Activated CD8-positive, alpha-beta memory T cell treated with anti-CD3 and anti-CD28 coated beads, Interleukin-2, amount 10 ng/mL, durations not matched to agents 7 days and 5 days (primary cell): Measurements from ENCODE around the gene GLIS2. TPM values are rescaled to one million over a fixed set of nuclear protein-coding genes. Genes with fewer than 3 reads are reported as not detected.

Source experiments
- ATAC-seq: fragments of 150-1000 bp; cut with Tn5 transposase; one replicate; pipeline ENCODE4 v1.10.0; 2021; ENCODE audit warnings: moderate library complexity
- CTCF ChIA-PET: fragments of 350-600 bp; sonication (Branson Sonifier 250); formaldehyde crosslinking; loops from one replicate; lab custom pipeline; 2021; ENCODE audit warnings: antibody characterized with exemption; lab: Charles Lee
- DNase-seq: peaks from one replicate; pipeline ENCODE4 v3.0.0-alpha.2; 2020
- H3K27ac Mint-ChIP-seq: one replicate; pipeline ENCODE4 v1.8.0; 2021; ENCODE audit warnings: mild to moderate bottlenecking, mixed read lengths
- H3K27me3 Mint-ChIP-seq: one replicate; pipeline ENCODE4 v1.8.0; 2021; ENCODE audit warnings: mixed read lengths
- H3K36me3 Mint-ChIP-seq: one replicate; pipeline ENCODE4 v1.8.0; 2021; ENCODE audit warnings: mild to moderate bottlenecking, mixed read lengths
- H3K4me1 Mint-ChIP-seq: one replicate; pipeline ENCODE4 v1.8.0; 2021; ENCODE audit warnings: mixed read lengths
- H3K4me3 Mint-ChIP-seq: one replicate; pipeline ENCODE4 v1.8.0; 2021; ENCODE audit warnings: mild to moderate bottlenecking, moderate library complexity, mixed read lengths
- H3K9me3 Mint-ChIP-seq: one replicate; pipeline ENCODE4 v1.8.0; 2022; ENCODE audit warnings: low read depth, mixed read lengths
- total RNA-seq, 2 experiments: library from RNA; stranded (reverse); gene quantifications; one replicate each; pipeline ENCODE4 v1.2.3, GENCODE V29; 2021

The GLIS2 gene
- total RNA-seq, 2 experiments from 2014 or later: 0.55 to 0.63 TPM

GRCh38 chr16:4303973-4304372 lies 11.9 kb upstream of the GLIS2 start:
- CTCF ChIA-PET: interaction anchor here (1.3 to 3.7 kb wide), 3 partner anchors 15 to 50 kb away, joined by 4 to 18 read pairs (median 13); partner anchors contain the start of gene TFAP4
- peaks cover 10% of the 10 kb centered on the region for H3K36me3 Mint-ChIP-seq
- no peak overlapping the region for H3K4me3 Mint-ChIP-seq
- peaks cover 18% of the 10 kb centered on the region for H3K4me1 Mint-ChIP-seq
- ATAC-seq (no peak), DNase-seq (no peak)
- no peaks in the 10 kb centered on the region for H3K9me3 Mint-ChIP-seq
- H3K27me3 Mint-ChIP-seq: no peaks in the 10 kb centered on the region
- no peak overlapping the region for H3K27ac Mint-ChIP-seq

DNA sequence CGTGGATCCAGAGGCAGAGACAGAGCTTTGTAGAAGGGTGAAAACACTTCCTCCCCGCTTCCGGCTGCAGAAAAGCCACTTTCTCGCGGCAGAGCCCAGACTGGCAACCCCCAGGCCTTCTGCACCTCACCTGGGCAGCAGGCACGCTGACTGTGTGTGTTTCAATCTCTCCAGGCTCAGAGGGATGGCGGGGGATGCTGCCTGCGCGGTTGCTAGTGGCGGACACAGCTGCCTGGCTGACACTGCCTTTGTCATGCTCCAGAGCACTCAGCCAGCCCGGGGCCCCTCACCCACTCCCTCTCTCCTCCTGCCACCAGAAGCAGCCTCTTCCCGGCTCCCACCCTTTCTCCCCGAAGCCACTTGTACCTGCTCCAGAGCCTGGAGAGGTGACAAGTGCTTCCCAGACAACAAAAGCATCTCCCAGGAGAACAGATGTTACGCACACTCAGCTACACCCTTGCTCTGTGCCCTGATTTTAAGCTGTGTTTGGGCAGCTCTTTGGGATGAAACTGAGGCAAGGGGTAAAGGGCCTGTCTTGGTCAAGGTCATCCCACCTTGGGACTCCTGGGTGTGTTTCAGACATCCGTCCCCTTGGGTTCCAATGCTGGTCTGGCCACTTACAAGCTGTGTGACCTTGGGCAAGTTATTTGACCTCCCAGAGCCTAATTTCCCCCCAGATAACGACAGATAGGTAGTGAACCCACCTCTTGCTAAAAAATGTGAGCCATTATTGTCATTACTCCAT lies 9.2 kb upstream of the GLIS2 start:
- CTCF ChIA-PET: interaction anchor here (0.8 to 3.7 kb wide), 15 partner anchors 8 to 324 kb away, joined by 3 to 18 read pairs (median 5); partner anchors contain the start of gene TFAP4
- Mint-ChIP-seq H3K9me3 (no peaks in the 10 kb centered on the region), H3K27ac (peak overlapping the region; percentile 97), H3K4me1 (peaks cover 22% of the 10 kb centered on the region), H3K36me3 (peaks cover 10% of the 10 kb centered on the region), H3K4me3 (peak overlapping the region; percentile 96), H3K27me3 (no peaks in the 10 kb centered on the region)
- DNase-seq (peak; percentile 74), ATAC-seq (no peak)

- ATAC-seq (peak; percentile 94), DNase-seq (peak; percentile 98)
- Mint-ChIP-seq H3K9me3 (no peaks in the 10 kb centered on the region), H3K27me3 (no peaks in the 10 kb centered on the region), H3K27ac (peak overlapping the region; percentile 97), H3K4me3 (peak overlapping the region; percentile 96), H3K36me3 (peaks cover 10% of the 10 kb centered on the region), H3K4me1 (peaks cover 22% of the 10 kb centered on the region)
- CTCF ChIA-PET: interaction anchor here (1.1 to 3.7 kb wide), 16 partner anchors 8 to 241 kb away, joined by 3 to 23 read pairs (median 6); partner anchors contain the start of gene TFAP4
These were observed 8.4 kb upstream of the GLIS2 start for GRCh38 chr16:4307215-4308037.

GRCh38 chr16:4309102-4309832 lies 6.6 kb upstream of the GLIS2 start:
- Mint-ChIP-seq H3K4me3 (no peak overlapping the region), H3K27me3 (peaks cover 4% of the 10 kb centered on the region), H3K27ac (no peak overlapping the region), H3K9me3 (no peaks in the 10 kb centered on the region), H3K4me1 (peaks cover 25% of the 10 kb centered on the region), H3K36me3 (peaks cover 10% of the 10 kb centered on the region)
- no peak for DNase-seq
- CTCF ChIA-PET: interaction anchor here (1.0 to 2.9 kb wide), 12 partner anchors 9 to 167 kb away, joined by 3 to 23 read pairs (median 4); partner anchors contain the start of genes HMOX2 and TFAP4
- no peak for ATAC-seq

DNA sequence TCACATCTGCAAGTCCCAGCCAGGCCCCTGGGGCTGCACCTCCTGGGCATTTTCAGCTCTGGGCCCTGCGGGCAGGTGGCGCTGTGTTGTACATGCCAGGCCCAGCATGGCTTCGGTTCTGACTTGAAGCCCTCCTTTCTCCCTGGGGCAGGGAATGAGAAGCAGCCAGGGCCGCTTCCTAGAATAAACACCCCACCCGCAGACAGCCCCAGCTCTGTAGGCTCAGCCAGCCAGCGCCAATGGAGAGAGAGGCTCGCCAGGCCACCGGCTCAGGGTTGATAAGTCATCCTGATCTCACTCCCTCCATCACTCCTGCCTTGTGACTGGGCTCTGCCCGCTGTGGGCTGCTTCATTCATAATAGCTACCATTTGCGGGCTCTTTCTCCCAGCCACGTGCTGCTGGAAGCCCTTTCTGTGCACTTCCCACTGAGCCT lies 6.0 kb upstream of the GLIS2 start:
- H3K9me3 Mint-ChIP-seq: no peaks in the 10 kb centered on the region
- no peak overlapping the region for H3K27ac Mint-ChIP-seq
- no peak overlapping the region for H3K4me3 Mint-ChIP-seq
- H3K4me1 Mint-ChIP-seq: peaks cover 31% of the 10 kb centered on the region
- peaks cover 10% of the 10 kb centered on the region for H3K36me3 Mint-ChIP-seq
- CTCF ChIA-PET: interaction anchor here (1.0 to 2.9 kb wide), 10 partner anchors 8 to 167 kb away, joined by 3 to 23 read pairs (median 4); partner anchors contain the start of genes HMOX2 and TFAP4
- peaks cover 9% of the 10 kb centered on the region for H3K27me3 Mint-ChIP-seq
- DNase-seq (peak; percentile 72), ATAC-seq (no peak)

DNA sequence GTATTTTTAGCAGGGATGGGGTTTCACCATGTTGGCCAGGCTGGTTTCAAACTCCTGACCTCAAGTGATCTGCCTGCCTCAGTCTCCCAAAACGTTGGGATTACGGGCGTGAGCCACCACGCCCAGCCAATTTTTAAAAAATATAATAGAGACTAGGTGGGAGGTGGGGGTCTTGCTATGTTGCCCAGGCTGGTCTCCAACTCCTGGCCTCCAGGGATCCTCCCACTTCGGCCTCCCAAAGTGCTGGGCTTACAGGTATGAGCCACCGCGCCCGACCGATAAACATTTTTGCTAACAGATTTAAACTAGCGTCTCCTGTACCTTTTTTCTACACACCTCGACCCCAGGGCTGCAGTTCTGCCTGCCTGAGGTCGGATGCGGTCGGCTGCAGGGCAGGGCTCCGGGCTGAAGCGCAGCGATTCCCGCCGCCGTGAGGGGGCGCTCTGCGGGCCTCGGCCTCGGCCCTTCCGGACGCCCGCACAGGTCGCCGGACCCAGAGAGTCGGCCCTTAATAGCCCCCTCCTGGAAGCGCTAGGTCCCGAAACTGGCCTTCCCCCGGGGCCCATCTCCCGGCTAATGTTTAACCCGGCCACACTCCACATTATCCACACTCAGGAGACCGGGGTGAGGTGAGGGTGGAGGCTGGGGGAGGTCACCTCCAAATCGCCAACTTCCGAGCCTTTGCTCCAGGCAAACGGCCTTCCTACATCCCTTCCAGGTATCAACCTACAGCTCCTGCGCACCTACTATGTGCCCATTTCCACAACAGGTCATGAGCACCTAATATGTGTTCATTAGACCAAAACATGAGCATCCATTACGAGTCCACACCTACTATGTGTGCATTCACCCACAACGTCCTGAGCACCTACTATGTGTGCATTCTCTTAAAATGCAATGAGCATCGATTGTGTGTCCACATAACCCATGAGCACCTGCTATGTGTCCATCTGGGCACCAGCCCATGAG lies 2.0 kb upstream of the GLIS2 start:
- ATAC-seq (no peak), DNase-seq (no peak)
- no peaks in the 10 kb centered on the region for H3K9me3 Mint-ChIP-seq
- peaks cover 20% of the 10 kb centered on the region for H3K4me1 Mint-ChIP-seq
- no peaks in the 10 kb centered on the region for H3K36me3 Mint-ChIP-seq
- peak overlapping the region; percentile 55 for H3K4me3 Mint-ChIP-seq
- no peak overlapping the region for H3K27ac Mint-ChIP-seq
- peaks cover 18% of the 10 kb centered on the region for H3K27me3 Mint-ChIP-seq
- CTCF ChIA-PET: interaction anchor here (1.2 to 3.3 kb wide), 2 partner anchors 9 to 13 kb away, joined by 3 to 16 read pairs; no protein-coding TSS in a partner anchor

- no peaks in the 10 kb centered on the region for H3K9me3 Mint-ChIP-seq
- peaks cover 18% of the 10 kb centered on the region for H3K27me3 Mint-ChIP-seq
- no peak overlapping the region for H3K27ac Mint-ChIP-seq
- ATAC-seq (no peak), DNase-seq (no peak)
- CTCF ChIA-PET: interaction anchor here (0.7 to 2.2 kb wide), 7 partner anchors 8 to 61 kb away, joined by 3 to 8 read pairs (median 4); no protein-coding TSS in a partner anchor
- peaks cover 23% of the 10 kb centered on the region for H3K4me1 Mint-ChIP-seq
- H3K4me3 Mint-ChIP-seq: peak overlapping the region; percentile 55
- no peaks in the 10 kb centered on the region for H3K36me3 Mint-ChIP-seq
These were observed 1.2 kb upstream of the GLIS2 start for GRCh38 chr16:4314532-4315185.

DNA sequence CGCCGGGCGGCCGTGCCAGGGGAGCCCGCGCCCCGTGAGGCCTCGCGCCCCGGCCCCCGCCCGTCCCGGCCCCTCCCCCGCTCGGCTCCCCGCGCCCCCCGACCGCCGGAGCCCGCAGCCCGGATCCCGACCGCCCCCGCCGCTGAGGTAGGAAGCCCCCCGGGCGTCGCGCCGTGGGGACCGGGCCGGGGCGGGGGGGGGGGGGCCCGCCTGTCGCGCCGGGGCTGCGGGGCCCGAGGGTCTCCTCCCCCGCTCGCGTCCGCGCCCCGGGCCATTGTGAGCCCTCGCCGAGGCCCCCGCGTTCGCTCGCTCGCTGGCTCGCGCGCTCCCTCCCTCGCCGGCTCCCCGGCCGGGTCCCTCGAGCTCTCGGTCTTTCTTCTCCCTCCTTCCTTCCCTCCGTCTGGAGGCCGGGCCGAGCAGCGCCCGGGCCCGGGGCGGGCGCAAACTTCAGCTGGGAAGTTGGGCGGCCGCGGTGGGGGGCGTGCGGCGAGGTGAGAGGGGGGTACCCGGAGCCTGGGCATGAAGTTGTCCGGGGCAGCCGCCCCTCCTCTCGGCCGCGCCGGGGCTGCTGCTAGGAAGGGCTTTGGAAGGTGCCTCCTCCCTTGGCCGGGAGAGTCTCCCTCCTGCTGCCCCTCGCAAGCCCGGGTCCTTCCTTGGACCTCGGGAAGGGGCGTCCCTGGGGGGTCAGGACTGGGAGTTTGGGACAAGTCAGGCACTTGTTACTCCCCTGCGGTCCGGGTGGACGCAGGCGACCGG lies 419 bp downstream of the GLIS2 start:
- CTCF ChIA-PET: interaction anchor here (1.3 to 2.2 kb wide), 4 partner anchors 10 to 54 kb away, joined by 3 to 8 read pairs (median 4); no protein-coding TSS in a partner anchor
- ATAC-seq (no peak), DNase-seq (no peak)
- no peak overlapping the region for H3K27ac Mint-ChIP-seq
- no peaks in the 10 kb centered on the region for H3K36me3 Mint-ChIP-seq
- peaks cover 18% of the 10 kb centered on the region for H3K27me3 Mint-ChIP-seq
- no peak overlapping the region for H3K4me3 Mint-ChIP-seq
- no peaks in the 10 kb centered on the region for H3K9me3 Mint-ChIP-seq
- peaks cover 26% of the 10 kb centered on the region for H3K4me1 Mint-ChIP-seq

GRCh38 chr16:4316864-4317531 lies 1.1 kb downstream of the GLIS2 start:
- DNase-seq (no peak), ATAC-seq (no peak)
- no peak overlapping the region for H3K4me3 Mint-ChIP-seq
- H3K36me3 Mint-ChIP-seq: no peaks in the 10 kb centered on the region
- H3K27ac Mint-ChIP-seq: no peak overlapping the region
- H3K27me3 Mint-ChIP-seq: peaks cover 18% of the 10 kb centered on the region
- peaks cover 26% of the 10 kb centered on the region for H3K4me1 Mint-ChIP-seq
- H3K9me3 Mint-ChIP-seq: no peaks in the 10 kb centered on the region
- CTCF ChIA-PET: interaction anchor here (1.3 to 2.2 kb wide), 4 partner anchors 10 to 33 kb away, joined by 4 to 8 read pairs (median 4); no protein-coding TSS in a partner anchor
